NCI-H146 treated with DMSO at 0.1 percent for 48 hours (cell line): ENCODE measurements around the gene DUSP14.
A peak's percentile ranks its signal among the peaks of the same experiment; 100 is the strongest.
"Not testable (repeated sequence)": the region's sequence is repeated elsewhere in the genome, so short reads cannot be mapped to it uniquely, and the experiment has no call there.

Experiments used
- DNase-seq: peaks from one replicate; lab custom pipeline; 2025; ENCODE audit not compliant: unreplicated experiment; lab: John Stamatoyannopoulos, UW

Gene DUSP14, protein sequence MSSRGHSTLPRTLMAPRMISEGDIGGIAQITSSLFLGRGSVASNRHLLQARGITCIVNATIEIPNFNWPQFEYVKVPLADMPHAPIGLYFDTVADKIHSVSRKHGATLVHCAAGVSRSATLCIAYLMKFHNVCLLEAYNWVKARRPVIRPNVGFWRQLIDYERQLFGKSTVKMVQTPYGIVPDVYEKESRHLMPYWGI

DNA sequence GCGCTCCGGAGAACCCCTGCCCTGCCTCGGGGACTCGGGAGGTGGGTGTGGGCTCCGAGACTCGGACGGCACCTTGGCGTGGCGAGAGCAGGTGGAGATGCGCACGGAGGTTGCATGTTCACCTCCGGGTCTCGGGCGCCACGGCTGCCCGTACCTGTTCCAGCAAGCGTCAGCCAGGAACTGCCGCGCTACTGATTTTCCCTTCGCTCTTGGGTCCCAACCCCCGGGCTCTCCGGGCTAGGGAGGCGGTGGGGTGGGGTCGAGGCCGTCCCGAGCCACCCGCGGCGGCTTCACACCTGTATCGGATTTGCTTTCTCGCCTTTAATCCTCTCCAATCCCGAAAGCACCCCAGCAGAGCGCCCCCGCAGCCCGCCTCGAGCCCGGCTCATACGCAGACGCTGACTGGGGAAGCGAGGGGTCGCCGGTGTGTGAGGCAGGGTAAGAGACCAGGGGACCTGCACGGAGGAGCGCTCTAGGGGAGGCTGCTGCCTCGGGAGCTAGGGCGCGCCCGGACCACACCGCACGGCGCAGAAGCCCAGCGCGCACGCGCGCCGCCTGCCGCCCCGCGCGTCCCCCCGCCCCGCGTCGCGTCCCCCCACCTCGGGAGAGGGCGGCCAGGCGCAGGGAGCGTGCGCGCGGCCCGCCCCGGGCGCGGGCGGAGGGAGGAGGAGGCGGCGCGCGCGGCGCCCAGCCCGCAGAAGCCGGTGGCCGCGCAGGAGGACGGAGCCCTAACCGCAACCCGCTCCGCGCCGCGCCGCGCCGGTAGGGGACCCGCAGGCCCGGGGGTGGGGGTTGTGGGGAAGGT lies at the start of gene DUSP14:
DUSP14 (plus strand) TSS at position 695 of the 805 bp plus-strand sequence. CDS start 22,382 bp downstream, outside the sequence.
- DNase-seq, result peak; percentile 60

DNA sequence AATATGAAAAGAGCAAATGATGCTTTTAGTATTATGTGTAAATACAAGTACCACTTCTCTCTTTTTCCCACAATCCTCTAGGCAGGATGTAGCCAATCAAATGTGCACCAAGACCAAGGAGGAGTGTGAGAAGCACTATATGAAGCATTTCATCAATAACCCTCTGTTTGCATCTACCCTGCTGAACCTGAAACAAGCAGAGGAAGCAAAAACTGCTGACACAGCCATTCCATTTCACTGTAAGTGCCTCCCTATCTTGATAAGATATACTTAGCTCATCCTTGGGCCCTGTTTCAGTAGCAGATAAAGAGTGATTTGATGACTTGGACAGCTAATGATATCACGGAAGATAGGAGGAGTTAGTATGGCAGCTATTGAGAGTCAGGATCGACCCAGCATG lies 49.3 kb upstream of the DUSP14 start:
- no peak for DNase-seq

DNA sequence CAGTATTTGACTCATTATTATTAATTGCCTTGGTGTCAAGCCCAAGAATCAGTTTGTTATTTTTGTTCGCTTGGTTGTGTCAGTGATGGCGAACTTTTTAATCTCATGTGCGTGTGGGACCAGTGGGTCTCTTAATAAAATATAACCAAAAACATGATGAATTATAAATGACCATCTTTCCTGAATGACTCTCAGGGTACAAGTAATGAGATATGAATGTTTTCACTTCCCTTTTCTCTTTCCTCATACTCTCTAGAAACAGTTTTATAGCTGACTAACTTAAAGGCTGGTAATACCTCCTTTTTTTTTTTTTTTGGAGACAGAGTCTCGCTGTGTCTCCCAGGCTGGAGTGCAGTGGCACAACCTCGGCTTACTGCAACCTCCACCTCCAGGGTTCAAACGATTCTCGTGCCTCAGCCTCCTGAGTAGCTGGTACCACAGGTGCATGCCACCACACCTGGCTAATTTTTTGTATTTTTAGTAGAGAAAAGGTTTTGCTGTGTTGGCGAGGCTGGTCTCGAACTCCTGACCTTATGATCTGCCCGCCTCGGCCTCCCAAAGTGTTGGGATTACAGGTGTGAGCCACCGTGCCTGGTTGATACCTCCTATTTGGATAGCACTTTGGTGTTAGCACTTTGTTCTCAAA lies 48.2 kb upstream of the DUSP14 start:
- DNase-seq, result not testable (repeated sequence)

DNA sequence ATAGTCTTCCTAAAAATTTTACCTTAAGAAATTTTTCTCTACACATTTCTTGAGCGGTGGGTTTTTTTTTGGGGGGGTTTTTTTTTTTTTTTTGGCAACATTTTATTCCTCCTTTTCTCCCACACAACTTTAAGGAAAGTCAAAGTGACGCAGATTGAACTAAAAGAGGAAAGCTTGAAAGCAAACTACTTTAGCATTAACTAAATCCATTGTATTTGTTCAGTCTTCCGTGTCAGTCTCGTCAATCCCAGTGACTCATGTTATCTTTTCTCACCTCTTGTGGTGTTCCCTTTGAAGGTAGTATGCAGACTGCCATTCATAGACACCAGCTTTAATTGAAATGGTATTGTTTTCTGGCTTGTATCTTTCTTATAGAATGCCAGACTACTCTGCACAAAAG lies 43.7 kb upstream of the DUSP14 start:
- DNase-seq, result peak; percentile 14

DNA sequence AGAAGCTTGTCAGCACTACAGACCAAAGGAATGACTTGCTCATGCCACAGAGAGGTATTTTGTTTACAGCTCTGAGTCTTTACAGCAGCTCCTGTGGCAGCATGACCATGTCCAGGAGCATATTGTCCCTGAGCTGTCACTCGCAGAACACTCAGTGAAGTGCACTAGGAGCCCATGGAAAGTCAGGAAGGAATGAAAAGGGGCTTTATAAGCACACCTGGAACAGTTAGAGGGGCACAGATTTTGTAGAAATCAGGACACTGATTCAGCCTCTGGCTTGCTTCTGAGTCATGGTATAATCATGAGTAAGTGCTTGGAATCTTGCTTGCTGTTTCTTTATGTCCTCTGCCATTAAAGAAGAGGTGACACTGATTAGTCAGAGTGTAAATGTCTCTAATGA lies 42.0 kb upstream of the DUSP14 start:
- DNase-seq, result no peak

DNA sequence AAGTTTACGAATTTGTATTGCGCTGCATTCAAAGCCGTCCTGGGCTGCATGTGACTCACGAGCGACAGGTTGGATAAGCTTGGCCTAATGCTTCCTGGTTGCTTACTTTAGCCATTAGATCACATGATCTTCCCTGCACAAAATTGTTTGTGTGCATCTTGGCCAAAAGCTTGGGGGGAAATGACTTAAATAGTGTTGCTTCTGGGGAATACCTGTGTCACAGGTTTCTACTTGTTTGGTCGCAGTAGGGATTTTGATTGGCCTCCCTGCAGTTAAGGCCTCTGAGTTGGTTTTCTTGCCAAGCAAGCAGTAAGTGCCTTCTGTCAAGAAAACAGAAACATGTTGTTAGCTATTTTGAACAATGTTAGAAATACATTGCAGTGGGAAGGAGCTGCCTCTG lies 39.6 kb upstream of the DUSP14 start:
- DNase-seq, result no peak

DNA sequence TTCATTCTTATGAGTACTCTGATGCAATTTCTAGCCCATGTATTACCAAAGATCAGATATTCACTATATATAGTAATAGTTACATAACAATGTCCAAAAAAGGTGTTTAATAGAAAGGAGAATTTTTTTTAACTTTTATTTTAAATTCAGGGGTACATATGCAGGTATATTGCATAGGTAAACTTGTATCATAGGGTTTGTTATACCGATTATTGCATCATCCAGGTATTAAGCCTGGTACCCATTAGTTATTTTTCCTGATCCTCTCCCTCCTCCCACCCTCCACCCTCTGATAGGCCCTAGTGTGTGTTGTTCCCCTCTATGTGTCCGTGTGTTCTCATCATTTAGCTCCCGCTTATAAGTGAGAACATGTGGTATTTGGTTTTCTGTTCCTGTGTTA lies 31.9 kb upstream of the DUSP14 start:
- not testable (repeated sequence) for DNase-seq

DNA sequence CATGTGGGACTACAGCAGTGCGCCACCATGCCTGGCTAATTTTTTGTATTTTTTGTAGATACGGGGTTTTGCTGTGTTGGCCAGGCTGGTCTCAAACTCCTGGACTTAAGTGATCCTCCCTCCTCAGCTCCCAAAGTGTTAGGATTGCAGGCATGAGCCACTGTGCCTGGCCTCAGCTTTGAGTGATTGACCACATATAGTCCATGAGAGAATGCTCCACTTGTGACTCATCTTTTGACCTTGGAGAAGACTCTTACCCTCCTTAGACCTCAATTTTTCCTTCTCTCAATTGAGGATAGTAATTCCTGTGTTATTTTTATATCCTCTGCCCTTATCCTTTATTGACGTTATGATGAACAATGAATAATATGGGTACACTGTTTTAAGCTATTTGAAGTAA lies 30.9 kb upstream of the DUSP14 start:
- no peak for DNase-seq

DNA sequence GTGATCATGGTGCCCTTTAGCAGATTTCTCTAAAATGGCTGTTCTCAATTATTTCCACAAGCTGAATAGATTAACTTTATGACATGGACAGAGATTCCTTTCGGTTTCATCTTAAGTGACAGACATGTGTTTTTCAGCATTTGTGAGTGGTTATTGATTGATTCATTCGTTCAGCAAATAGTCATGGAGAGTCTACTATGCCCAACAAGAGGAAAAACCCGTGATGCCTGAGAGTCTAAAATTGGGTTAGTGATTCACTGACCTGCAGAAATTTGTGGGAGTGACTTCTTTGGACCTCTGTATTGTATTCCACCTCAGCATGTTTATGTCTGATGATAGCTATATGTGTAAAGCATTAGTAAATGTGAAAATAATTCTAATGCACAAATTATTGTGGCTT lies 28.0 kb upstream of the DUSP14 start:
- no peak for DNase-seq

DNA sequence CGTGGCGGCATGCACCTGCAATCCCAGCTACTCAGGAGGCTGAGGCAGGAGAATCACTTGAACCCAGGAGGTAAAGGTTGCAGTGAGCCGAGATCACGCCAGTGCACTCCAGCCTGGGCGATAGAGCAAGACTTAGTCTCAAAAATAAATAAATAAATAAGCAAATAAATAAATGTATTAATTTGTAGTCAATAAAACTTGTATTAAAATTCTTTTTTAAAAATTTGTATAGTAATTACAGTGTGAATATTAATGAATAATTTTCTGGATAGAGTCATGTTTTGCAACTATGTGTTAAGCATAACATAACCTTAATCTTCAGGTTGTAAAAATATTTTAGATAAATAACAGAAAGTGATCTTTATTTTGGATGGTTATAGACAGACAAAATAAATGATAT lies 27.2 kb upstream of the DUSP14 start:
- DNase-seq, result no peak

DNA sequence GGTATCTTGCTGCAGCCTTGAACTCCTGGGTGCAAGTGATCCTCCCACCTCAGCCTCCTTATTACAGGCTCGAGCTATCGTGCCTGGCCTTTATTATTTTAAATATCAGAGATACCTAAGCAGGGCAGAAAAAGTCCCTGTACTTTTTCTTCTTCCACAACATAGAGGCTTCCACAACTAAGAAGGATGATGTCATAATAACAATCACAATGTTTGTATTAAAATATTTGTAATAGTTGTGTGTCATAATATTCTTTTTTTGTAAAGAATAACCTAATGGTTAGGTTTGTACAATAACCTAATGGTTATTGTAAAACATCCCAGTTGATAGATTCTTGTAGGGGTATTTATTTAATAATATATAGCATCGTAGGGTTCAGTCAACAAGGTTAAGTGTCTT lies 26.7 kb upstream of the DUSP14 start:
- DNase-seq, result no peak

DNA sequence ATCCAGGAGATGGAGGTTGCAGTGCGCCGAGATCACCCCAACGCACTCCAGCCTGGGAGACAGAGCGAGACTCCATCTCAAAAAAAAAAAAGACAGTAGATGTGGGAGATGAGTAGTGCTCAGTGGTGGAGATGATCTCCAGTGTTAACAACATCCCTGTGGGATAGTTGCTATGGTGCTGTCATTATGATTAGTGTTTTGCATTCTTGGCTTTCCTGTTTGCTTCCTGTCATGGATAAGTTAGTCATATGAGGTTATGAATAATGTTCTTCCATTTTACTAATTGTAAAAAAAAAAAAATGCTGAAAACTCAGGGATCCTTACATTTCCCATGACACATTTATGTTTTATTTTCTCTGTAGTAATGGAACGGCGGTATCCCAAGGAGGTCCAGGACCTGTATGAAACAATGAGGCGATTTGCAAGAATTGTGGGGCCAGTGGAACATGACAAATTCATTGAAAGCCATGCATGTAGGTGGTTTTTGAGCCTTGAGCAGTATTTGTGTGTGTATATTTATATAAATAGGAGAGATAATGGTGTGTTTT lies 24.5 kb upstream of the DUSP14 start:
- no peak for DNase-seq

DNA sequence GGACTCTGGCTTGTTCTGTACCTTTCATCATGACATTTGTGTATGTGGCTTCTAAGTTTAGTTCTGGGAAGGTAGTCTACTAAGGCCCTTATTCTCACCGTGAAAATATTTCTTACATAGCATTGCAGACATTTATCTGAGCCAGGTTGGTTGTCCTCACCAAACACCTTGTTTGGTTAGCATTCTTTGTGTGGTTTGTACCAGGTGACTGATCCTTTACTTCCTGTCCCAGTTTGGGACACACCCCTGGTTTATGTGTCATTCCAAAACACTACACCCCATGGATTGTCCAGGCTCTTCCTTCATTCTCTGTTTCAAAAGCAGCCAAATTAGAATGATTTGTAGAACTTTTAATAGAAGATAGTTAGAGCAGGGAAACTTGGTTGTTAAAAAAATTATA lies 23.2 kb upstream of the DUSP14 start:
- DNase-seq, result no peak

DNA sequence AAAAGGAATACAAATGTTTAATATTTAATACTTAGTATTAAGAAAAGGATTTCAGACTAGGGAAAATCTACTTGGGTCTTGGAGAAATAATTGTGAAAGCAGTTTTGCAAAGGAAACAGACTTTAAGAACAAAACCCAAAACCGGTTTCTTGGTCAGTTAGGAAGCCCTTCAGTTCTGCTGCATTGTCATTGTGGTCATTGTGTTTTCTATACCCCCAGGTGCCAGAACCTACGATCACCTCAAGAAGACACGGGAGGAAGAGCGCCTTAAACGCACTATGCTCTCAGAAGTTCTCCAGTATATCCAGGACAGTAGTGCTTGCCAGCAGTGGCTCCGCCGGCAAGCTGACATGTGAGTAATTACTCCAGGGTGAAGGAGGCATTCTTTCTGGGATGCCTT lies 19.5 kb upstream of the DUSP14 start:
- DNase-seq, result no peak

DNA sequence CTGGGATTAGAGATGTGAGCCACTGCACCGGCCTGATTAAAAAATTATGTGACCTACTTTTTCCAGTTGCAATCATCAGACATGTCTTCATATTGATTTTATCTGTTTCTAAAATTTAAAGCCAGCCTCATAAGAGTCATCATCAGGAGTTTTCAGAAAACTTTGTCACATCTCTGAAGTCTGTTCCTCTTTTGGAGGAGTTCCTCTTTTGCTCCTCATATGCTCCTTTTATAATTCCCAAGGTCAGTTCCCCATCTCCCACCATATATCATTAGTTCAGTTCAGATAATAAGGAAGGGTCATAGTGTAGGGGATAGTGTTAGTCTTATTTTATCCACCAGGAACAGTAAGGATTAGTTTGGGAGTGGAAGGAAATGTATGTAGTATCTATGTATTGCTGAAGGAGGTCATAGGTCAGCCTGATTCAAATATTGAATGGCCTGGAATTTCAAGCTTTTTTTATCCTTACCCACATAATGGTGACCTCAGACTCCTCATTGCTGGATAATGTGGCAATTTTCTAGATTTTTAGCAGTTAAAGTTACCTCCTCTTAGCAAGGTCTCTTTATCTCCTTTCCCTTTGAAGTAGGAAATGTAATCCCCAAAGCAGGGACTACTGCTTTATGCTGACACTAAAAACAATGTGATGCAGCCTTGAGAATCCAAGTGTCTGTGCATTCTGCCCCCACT lies 13.8 kb upstream of the DUSP14 start:
- DNase-seq, result no peak

DNA sequence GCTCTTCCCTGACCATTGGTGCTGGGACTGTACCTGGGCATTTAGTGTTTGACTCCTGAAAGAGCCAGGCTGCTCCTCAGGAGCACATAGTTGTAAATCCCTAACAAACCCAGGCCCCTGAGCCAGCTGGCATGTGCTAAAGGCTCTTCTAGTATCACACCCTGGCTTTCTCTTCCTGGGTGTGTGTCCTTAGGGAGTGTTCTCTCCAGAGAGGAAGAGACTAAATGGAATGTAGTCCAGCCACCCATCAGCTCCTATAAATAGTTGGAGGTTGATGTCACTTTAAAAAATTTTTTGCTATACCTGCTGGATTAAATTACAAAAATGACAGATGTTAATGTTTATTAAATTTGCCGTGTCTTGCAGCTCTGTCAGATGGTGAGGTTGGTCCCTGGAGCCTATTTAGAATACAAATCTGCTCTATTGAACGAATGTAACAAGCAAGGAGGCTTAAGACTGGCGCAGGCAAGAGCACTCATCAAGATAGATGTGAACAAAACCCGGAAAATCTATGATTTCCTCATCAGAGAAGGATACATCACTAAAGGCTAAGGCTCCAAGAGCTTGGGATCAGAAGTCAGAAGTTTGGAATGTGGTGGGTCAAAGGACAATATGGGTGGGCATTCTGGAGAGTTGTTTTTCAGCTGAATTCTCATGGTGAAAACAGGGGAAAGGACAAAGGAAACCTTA lies 13.1 kb upstream of the DUSP14 start:
- DNase-seq, result no peak

DNA sequence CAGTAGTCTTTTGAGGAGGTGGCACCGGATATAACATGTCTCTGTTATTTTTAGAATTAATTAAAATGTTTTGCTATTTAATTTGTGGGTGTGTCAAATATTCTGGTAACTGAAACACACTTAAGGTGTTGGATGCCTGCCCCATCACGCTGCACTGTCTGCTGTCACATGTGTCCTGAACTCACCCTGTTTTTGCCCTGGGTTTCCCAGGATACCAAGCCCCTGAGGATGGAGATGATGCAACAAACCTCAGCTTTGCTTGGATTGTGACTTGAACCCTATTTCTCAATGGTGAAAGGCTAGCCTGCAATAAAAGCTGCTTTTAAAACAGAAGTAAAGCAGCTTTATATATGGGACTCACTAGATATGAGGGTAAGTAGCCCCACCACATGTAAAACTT lies 11.5 kb upstream of the DUSP14 start:
- DNase-seq, result no peak

DNA sequence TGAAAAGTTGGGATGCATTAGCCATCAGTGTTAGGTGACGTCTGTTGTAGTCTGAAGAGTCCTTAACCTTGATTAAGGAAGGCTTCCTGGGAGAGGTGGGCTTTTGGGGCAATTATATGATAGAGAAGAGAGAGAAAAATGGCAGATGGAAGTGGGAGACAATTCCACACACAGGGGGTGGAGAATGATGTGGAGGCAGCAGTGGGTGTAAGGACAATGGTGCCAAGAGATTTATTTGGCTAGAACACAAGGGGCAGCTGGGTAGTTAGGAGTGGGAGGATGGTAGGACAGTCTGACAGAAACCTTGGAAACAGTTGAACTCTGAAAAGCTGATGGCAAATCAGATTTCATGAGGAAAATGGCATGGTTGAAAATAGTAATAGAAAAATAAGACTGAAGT lies 10.7 kb upstream of the DUSP14 start:
- DNase-seq, result no peak

DNA sequence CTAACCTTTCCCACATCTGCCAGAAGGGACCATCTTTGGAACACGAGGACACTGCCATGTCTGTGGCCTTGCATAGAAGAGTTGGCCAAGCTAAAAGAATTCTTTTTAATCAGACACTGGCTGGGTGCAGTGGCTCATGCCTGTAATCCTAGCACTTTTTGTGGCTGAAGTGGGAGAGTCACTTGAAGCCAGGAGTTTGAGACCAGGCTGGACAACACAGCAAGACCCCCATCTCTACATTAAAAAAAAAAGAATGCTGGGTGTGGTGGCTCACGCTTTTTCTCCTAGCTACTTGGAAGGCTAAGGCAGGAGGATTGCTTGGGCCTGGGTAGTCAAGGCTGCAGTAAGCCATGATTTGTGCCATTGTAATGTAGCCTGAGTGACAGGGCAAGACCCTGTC lies 9.3 kb upstream of the DUSP14 start:
- DNase-seq, result no peak

DNA sequence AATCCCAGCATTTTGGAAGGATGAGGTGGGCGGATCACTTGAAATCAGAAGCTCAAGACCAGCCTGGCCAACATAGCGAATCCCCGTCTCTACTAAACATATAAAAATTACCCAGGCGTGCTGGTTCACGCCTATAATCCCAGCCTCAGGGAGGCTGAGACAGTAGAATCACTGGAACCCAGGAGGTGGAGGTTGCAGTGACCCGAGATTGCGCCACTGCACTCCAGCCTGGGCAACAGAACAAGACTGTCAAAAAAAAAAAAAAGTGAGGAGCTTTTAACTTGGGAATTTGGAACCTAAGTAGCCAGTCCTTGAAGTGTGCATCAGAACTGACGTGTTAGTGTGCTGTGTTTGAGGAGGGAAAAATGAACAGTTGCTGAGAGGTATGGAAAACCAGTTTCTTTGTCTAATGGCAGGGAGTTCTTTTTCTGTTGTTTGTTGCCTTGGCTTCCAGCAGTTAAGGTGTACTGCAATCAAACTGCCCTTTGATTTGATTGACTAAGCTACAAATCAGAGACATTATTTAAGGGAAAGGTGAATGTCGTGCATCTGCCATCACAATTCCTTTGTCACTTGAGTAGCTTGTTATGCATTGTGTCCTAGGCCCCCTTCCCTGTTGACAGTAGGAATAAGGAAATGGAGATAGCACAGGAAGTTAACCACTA lies 8.6 kb upstream of the DUSP14 start:
- no peak for DNase-seq
